HUES64 (cell line): Measurements from ENCODE around the gene TUBGCP6.
"Not testable (repeated sequence)": the region's sequence is repeated elsewhere in the genome, so short reads cannot be mapped to it uniquely, and the experiment has no call there.

ENCODE experiments used
- H3K27ac ChIP-seq: 2 replicates; pipeline ENCODE4 v1.7.0; 2013; ENCODE audit warnings: low read depth, low read length, inconsistent platforms
- H3K27me3 ChIP-seq: 2 replicates; pipeline ENCODE4 v1.6.1; 2013; ENCODE audit warnings: mild to moderate bottlenecking, low read length; ENCODE audit not compliant: insufficient read depth
- H3K36me3 ChIP-seq: 2 replicates; pipeline ENCODE4 v1.6.1; 2013; ENCODE audit warnings: mild to moderate bottlenecking, low read length; ENCODE audit not compliant: insufficient read depth
- H3K4me1 ChIP-seq: 2 replicates; pipeline ENCODE4 v1.6.1; 2013; ENCODE audit warnings: mild to moderate bottlenecking, low read length, moderate library complexity; ENCODE audit not compliant: insufficient read depth
- H3K4me3 ChIP-seq: 2 replicates; pipeline ENCODE4 v1.5.1; 2013; ENCODE audit warnings: mild to moderate bottlenecking, low read length, moderate library complexity
- H3K9ac ChIP-seq: 2 replicates; pipeline ENCODE4 v1.6.1; 2013; ENCODE audit warnings: mild to moderate bottlenecking, low read depth, low read length
- H3K9me3 ChIP-seq: 2 replicates; pipeline ENCODE4 v1.6.1; 2013; ENCODE audit warnings: low read depth, low read length; ENCODE audit not compliant: insufficient read depth
- WGBS: fragments of 150-250, 120-280 bp; methylation state at CpG from one replicate; pipeline ENCODE4 v1.1.7; 2013; ENCODE audit warnings: missing lambda C conversion rate; 5-methylcytosine and 5-hydroxymethylcytosine counted together

Gene TUBGCP6

DNA sequence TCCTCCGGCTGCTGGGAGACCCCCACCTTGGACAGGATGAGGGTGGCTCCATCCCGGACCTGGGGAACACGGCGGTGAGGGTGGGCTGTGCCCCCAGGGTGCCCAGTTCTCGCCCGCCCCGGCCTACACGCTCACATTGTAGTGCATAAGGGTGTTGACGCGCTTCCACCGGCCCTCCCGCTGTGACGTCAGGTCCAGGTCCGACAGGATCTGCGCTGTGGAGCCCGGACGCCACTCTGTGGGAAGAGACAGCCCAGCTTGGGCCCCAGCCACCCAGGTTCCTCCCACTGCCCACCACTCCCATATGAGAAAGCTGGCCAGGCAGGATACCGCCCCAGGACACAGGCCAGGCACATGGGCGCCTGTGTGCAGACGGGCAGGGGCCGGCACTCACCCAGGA, 33.6 kb upstream of the TUBGCP6 start:
- H3K9ac ChIP-seq: no peak overlapping the region
- no peaks in the 10 kb centered on the region for H3K27me3 ChIP-seq
- H3K36me3 ChIP-seq: peaks cover 79% of the 10 kb centered on the region
- H3K4me3 ChIP-seq: no peak overlapping the region
- 0 out of 2 replicates have a peak, but pooled peaks cover 7% of the 10 kb centered on the region for H3K9me3 ChIP-seq
- WGBS: 95% methylated on average over 21 of the region's 21 CpGs
- no peaks in the 10 kb centered on the region for H3K4me1 ChIP-seq
- no peak overlapping the region for H3K27ac ChIP-seq

GRCh38 chr22:50277761-50278160, 32.9 kb upstream of the TUBGCP6 start:
- Histone ChIP-seq H3K9ac (no peak overlapping the region), H3K27ac (no peak overlapping the region), H3K4me1 (no peaks in the 10 kb centered on the region; the same call in 1 of the 2 replicates), H3K36me3 (peaks cover 74% of the 10 kb centered on the region), H3K4me3 (no peak overlapping the region), H3K27me3 (no peaks in the 10 kb centered on the region), H3K9me3 (0 out of 2 replicates have a peak, but pooled peaks cover 7% of the 10 kb centered on the region)
- WGBS: 93% methylated on average over 25 of the region's 25 CpGs

DNA sequence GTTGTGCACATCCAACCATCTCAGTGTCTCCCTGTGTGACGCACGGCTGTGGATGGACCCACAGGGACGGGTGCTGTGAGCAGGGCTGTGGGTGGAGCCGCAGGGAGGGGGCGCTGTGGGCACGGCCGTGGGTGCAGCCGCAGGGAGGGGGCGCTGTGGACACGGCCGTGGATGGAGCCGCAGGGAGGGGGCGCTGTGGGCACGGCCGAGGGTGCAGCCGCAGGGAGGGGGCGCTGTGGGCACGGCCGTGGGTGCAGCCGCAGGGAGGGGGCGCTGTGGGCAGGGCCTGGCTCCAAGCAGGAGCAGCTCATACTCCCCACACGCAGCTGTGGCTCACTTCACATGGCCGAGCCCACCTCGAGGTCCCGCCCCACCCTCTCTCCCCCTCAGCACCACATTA, 31.3 kb upstream of the TUBGCP6 start:
- Histone ChIP-seq H3K4me3 (no peak overlapping the region), H3K4me1 (peaks cover 3% of the 10 kb centered on the region; the same call in 1 of the 2 replicates), H3K9ac (no peak overlapping the region), H3K9me3 (0 out of 2 replicates have a peak, but pooled peaks cover 7% of the 10 kb centered on the region), H3K27ac (no peak overlapping the region), H3K36me3 (peaks cover 58% of the 10 kb centered on the region), H3K27me3 (peaks cover 4% of the 10 kb centered on the region)
- WGBS: 86% methylated on average over 25 of the region's 25 CpGs

GRCh38 chr22:50275181-50276055, 30.6 kb upstream of the TUBGCP6 start:
- 95% methylated on average over 43 of the region's 43 CpGs for WGBS
- Histone ChIP-seq H3K36me3 (peaks cover 53% of the 10 kb centered on the region), H3K27ac (no peak overlapping the region)

GRCh38 chr22:50274771-50275170, 29.9 kb upstream of the TUBGCP6 start:
- Histone ChIP-seq H3K27ac (no peak overlapping the region), H3K27me3 (peaks cover 16% of the 10 kb centered on the region), H3K9me3 (0 out of 2 replicates have a peak, but pooled peaks cover 7% of the 10 kb centered on the region), H3K36me3 (peaks cover 46% of the 10 kb centered on the region), H3K9ac (no peak overlapping the region), H3K4me1 (peaks cover 3% of the 10 kb centered on the region; the same call in 1 of the 2 replicates), H3K4me3 (no peak overlapping the region)
- 83% methylated on average over 7 of the region's 7 CpGs for WGBS

More at GRCh38 chr22:50275181-50276055, 30.6 kb upstream of the TUBGCP6 start:
- no peak overlapping the region for H3K9ac ChIP-seq
- H3K4me1 ChIP-seq: peaks cover 3% of the 10 kb centered on the region; the same call in 1 of the 2 replicates
- H3K27me3 ChIP-seq: peaks cover 11% of the 10 kb centered on the region
- no peak overlapping the region for H3K4me3 ChIP-seq
- 0 out of 2 replicates have a peak, but pooled peaks cover 7% of the 10 kb centered on the region for H3K9me3 ChIP-seq

DNA sequence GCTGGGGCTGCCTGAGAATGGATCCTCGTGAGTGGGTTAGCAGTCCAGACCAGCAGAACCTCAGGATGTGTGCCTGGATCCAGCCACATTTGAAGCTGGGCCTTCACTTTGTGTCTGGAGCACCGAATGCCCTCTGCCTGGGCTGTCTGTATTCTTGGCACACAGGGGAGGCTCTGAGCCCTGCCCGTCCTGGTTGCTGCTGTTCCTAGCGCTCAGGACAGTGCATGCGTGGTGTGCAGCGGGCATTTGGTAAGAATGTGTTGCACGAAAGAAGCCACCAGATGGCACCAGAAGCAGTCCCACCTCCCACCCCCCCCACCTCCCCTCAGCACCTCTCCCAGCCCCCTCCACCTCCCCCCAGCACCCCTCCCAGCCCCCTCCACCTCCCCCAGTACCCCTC, 29.5 kb upstream of the TUBGCP6 start:
- Histone ChIP-seq H3K36me3 (peaks cover 42% of the 10 kb centered on the region), H3K27ac (no peak overlapping the region), H3K9ac (no peak overlapping the region), H3K27me3 (peaks cover 21% of the 10 kb centered on the region), H3K4me3 (no peak overlapping the region), H3K4me1 (peaks cover 3% of the 10 kb centered on the region; the same call in 1 of the 2 replicates), H3K9me3 (0 out of 2 replicates have a peak, but pooled peaks cover 7% of the 10 kb centered on the region)
- WGBS: 73% methylated on average over 5 of the region's 7 CpGs

DNA sequence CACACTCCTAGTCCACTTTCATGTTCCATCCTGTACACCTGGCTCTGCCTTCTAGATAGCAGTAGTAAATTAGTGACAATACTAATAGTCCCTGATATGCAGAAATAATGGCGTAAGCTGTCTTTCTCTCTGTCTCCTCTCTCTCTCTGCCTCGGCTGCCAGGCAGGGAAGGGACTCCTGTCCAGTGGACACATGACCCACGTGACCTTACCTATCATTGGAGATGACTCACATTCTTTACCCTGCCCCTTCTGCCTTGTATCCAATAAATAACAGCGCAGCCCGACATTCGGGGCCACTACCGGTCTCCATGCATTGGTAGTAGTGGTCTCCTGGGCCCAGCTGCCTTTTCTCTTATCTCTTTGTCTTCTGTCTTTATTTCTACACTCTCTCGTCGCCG, 29.0 kb upstream of the TUBGCP6 start:
- not testable (repeated sequence) for H3K9ac ChIP-seq, H3K9me3 ChIP-seq, H3K4me3 ChIP-seq, H3K27ac ChIP-seq, H3K4me1 ChIP-seq
- 86% methylated on average over 10 of the region's 10 CpGs for WGBS
- H3K27me3 ChIP-seq: peaks cover 26% of the 10 kb centered on the region
- peaks cover 36% of the 10 kb centered on the region for H3K36me3 ChIP-seq

DNA sequence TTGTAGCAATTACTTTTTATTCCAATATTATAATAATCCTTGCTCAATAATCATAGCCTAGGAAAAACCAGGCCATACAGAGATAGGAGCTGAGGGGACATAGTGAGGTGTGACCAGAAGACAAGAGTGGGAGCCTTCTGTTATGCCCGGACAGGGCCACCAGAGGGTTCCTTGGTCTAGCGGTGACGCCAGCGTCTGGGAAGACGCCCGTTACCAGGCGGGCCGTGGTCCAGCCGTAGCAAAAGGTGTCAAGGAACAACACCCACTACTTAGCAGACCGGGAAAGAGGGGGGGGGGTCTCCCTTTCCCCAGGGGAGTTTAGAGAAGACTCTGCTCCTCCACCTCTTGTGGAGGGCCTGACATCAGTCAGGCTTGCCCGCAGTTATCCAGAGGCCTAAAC, 28.5 kb upstream of the TUBGCP6 start:
- not testable (repeated sequence) for H3K27ac ChIP-seq
- peaks cover 32% of the 10 kb centered on the region for H3K36me3 ChIP-seq
- 86% methylated on average over 10 of the region's 11 CpGs for WGBS

DNA sequence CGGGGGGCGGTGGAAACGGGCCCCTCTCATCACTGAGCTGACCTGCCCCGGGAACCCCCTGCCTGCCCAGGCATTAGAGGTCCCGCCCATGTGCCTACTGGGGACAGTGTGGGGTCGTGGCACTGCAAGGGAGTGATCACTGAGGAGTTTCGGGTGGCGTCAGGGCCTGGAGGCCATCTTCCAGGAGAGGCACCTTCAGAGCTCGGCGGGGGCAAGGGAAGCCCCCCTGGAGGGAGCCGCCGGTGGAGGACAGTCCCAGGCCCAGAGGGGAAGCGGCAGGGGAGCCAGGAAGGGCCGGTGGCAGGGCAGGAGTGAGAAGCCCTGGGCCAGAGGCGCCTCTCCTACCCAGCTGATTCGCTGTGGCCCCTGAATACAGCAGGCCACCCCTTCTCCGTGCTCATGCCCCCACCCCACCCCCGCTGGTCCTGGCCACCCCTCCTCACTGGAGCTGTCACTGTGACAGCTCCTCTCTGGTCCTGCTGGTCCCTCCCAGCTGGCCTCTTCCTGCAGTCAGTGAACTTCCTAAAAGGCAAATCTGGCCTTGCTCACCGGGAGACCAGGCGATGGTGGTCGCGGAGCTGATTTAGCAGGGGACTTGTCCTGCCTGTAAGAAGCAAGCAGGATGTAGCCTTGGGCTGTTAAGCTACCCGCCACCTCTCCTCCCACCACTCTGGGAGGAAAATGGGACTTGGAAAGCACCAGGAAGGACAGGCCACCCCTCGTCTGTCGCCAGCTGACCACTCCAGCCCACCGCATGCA, 27.4 kb upstream of the TUBGCP6 start:
- H3K36me3 ChIP-seq: peaks cover 21% of the 10 kb centered on the region
- peaks cover 3% of the 10 kb centered on the region; the same call in 1 of the 2 replicates for H3K4me1 ChIP-seq
- H3K4me3 ChIP-seq: no peak overlapping the region
- H3K27ac ChIP-seq: no peak overlapping the region
- H3K9me3 ChIP-seq: 0 out of 2 replicates have a peak, but pooled peaks cover 7% of the 10 kb centered on the region
- H3K27me3 ChIP-seq: peaks cover 41% of the 10 kb centered on the region
- H3K9ac ChIP-seq: no peak overlapping the region
- 21% methylated on average over 26 of the region's 26 CpGs for WGBS

More for the DNA sequence above, 28.5 kb upstream of the TUBGCP6 start:
- H3K9ac ChIP-seq, H3K4me1 ChIP-seq, H3K4me3 ChIP-seq, H3K9me3 ChIP-seq: not testable (repeated sequence)
- H3K27me3 ChIP-seq: peaks cover 31% of the 10 kb centered on the region

DNA sequence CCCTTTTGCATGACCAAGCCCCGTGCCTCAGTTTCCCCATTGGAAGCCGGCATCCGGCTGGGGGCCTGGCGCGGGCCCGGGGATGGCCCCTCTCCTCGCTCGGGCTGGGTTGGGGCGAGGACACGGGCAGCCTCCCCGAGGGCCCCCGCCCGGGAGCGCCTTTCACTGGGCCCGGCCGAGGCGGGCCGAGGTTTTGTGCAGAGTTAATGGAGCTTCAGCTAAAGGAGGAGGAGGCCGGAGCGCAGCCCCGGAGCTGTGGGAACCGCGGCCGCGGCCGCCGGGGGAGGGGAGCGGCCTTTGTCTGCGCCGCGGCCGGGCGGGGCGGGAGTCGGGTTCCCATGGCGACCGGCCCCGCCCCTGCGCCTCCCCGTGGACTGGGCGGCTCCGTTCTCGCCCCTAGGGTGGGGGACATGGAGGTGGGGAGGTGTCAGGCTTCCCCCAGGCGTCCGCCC, 26.7 kb upstream of the TUBGCP6 start:
- Histone ChIP-seq H3K36me3 (peaks cover 15% of the 10 kb centered on the region), H3K4me1 (peaks cover 3% of the 10 kb centered on the region; the same call in 1 of the 2 replicates), H3K9me3 (0 out of 2 replicates have a peak, but pooled peaks cover 5% of the 10 kb centered on the region), H3K27me3 (peaks cover 47% of the 10 kb centered on the region), H3K9ac (no peak overlapping the region), H3K27ac (no peak overlapping the region), H3K4me3 (peak overlapping the region; percentile 20)
- 1% methylated on average over 44 of the region's 45 CpGs for WGBS
